Endodermal cell (in vitro differentiated cells): ENCODE results near the gene TMEM250. TPM values are rescaled to one million over a fixed set of nuclear protein-coding genes. Genes with fewer than 3 reads are reported as not detected.

Source experiments
- DNase-seq: peaks from one replicate; pipeline ENCODE4 v3.0.0-alpha.2; 2017
- H3K27ac ChIP-seq: 2 replicates; pipeline ENCODE4 v1.5.1; 2013; ENCODE audit warnings: mild to moderate bottlenecking, low read depth, low read length, moderate library complexity
- H3K27me3 ChIP-seq: 2 replicates; pipeline ENCODE4 v1.6.1; 2013; ENCODE audit warnings: mild to moderate bottlenecking, low read length, moderate library complexity; ENCODE audit not compliant: insufficient read depth, control insufficient read depth, poor library complexity, severe bottlenecking
- H3K36me3 ChIP-seq: 2 replicates; pipeline ENCODE4 v1.7.0; 2013; ENCODE audit warnings: mild to moderate bottlenecking, low read length, moderate library complexity; ENCODE audit not compliant: control insufficient read depth, insufficient read depth
- H3K4me1 ChIP-seq: one replicate; pipeline ENCODE4 v1.7.0; 2013; ENCODE audit warnings: low read length; ENCODE audit not compliant: control insufficient read depth, insufficient read depth
- H3K4me3 ChIP-seq: 2 replicates; pipeline ENCODE4 v1.5.1; 2013; ENCODE audit warnings: mild to moderate bottlenecking, low read length, moderate library complexity
- H3K9ac ChIP-seq: 2 replicates; pipeline ENCODE4 v1.6.1; 2013; ENCODE audit warnings: mild to moderate bottlenecking, low read length, moderate library complexity; ENCODE audit not compliant: poor library complexity, severe bottlenecking; ENCODE audit errors: extremely low read depth
- H3K9me3 ChIP-seq: 2 replicates; pipeline ENCODE4 v1.6.1; 2013; ENCODE audit warnings: mild to moderate bottlenecking, low read length, moderate library complexity; ENCODE audit not compliant: control insufficient read depth
- H3K27ac Mint-ChIP-seq: 2 replicates; pipeline ENCODE4 v1.8.0; 2020; ENCODE audit warnings: mixed read lengths
- H3K27me3 Mint-ChIP-seq: 2 replicates; pipeline ENCODE4 v1.8.0; 2021; ENCODE audit warnings: mild to moderate bottlenecking, mixed read lengths; ENCODE audit not compliant: insufficient read depth
- H3K36me3 Mint-ChIP-seq: 2 replicates; pipeline ENCODE4 v1.8.0; 2020; ENCODE audit warnings: low read depth, mixed read lengths
- H3K4me1 Mint-ChIP-seq: 2 replicates; pipeline ENCODE4 v1.8.0; 2020; ENCODE audit warnings: mixed read lengths
- H3K4me3 Mint-ChIP-seq: 2 replicates; pipeline ENCODE4 v1.8.0; 2020; ENCODE audit warnings: mild to moderate bottlenecking, moderate library complexity, mixed read lengths
- H3K9me3 Mint-ChIP-seq: 2 replicates; pipeline ENCODE4 v1.8.0; 2020; ENCODE audit warnings: mild to moderate bottlenecking, mixed read lengths
- CTCF ChIP-seq: fragments of 200-600 bp; sonication (generic); conservative IDR thresholded peaks from 2 replicates; pipeline ENCODE4 v1.5.0; 2021; ENCODE audit warnings: antibody characterized with exemption, mild to moderate bottlenecking
- WGBS, 2 experiments: methylation state at CpG; one replicate each; pipeline versions ENCODE4 v1.1.5 to v1.1.7; 2013; ENCODE audit warnings: missing lambda C conversion rate in 2 of 2, mixed read lengths in 1 of 2; ENCODE audit not compliant: insufficient coverage in 1 of 2, insufficient read length in 1 of 2; 5-methylcytosine and 5-hydroxymethylcytosine counted together
- total RNA-seq, 2 donors: library from RNA; stranded (reverse); fragmentation: NEBNext Ultra II Directional in 1 of 2; extraction: Animal tissue kit (Norgen Biotek cat#: 25700) in 1 of 2; gene quantifications; 2 replicates in 1 of 2; 3 replicates in 1 of 2; pipeline ENCODE4 v1.2.1, GENCODE V29; 2021

TMEM250 gene
- total RNA-seq, 2 donors from 2014 or later, result 56.4 to 58.4 TPM

- H3K9me3 ChIP-seq, result no peaks in the 10 kb centered on the region
- H3K27ac Mint-ChIP-seq, result no peak overlapping the region
- no peaks in the 10 kb centered on the region for H3K36me3 ChIP-seq
- H3K9me3 Mint-ChIP-seq, result no peaks in the 10 kb centered on the region
- H3K27me3 ChIP-seq, result no peaks in the 10 kb centered on the region
- no peak overlapping the region for H3K4me3 Mint-ChIP-seq
- no peak overlapping the region for H3K9ac ChIP-seq
- H3K27me3 Mint-ChIP-seq, result no peaks in the 10 kb centered on the region
- H3K27ac ChIP-seq, result no peak overlapping the region
- H3K4me1 ChIP-seq, result no peaks in the 10 kb centered on the region
- 83 to 90% methylated on average over 24 to 42 of the region's 42 CpGs for WGBS, 2 experiments
- no peak for TF ChIP-seq CTCF
- peaks cover 3% of the 10 kb centered on the region for H3K4me1 Mint-ChIP-seq
- no peaks in the 10 kb centered on the region for H3K36me3 Mint-ChIP-seq
- no peak overlapping the region for H3K4me3 ChIP-seq
- no peak for DNase-seq
Measured at GRCh38 chr9:136156209-136157120, 37.8 kb upstream of the TMEM250 start.

GRCh38 chr9:136155576-136155975 is 36.9 kb upstream of the TMEM250 start:
- no peak for TF ChIP-seq CTCF
- Histone ChIP-seq H3K9me3 (no peaks in the 10 kb centered on the region), H3K4me1 (no peaks in the 10 kb centered on the region), H3K27ac (no peak overlapping the region), H3K9ac (no peak overlapping the region), H3K36me3 (no peaks in the 10 kb centered on the region), H3K27me3 (no peaks in the 10 kb centered on the region), H3K4me3 (no peak overlapping the region)
- Mint-ChIP-seq H3K4me1 (peaks cover 6% of the 10 kb centered on the region), H3K27me3 (no peaks in the 10 kb centered on the region), H3K27ac (no peak overlapping the region), H3K36me3 (no peaks in the 10 kb centered on the region), H3K9me3 (no peaks in the 10 kb centered on the region), H3K4me3 (no peak overlapping the region)
- no peak for DNase-seq
- 93 to 99% methylated on average over 15 to 17 of the region's 17 CpGs for WGBS, 2 experiments

- Histone ChIP-seq H3K27ac (no peak overlapping the region), H3K4me1 (no peaks in the 10 kb centered on the region), H3K27me3 (no peaks in the 10 kb centered on the region), H3K9me3 (no peaks in the 10 kb centered on the region), H3K36me3 (no peaks in the 10 kb centered on the region), H3K9ac (no peak overlapping the region), H3K4me3 (no peak overlapping the region)
- Mint-ChIP-seq H3K4me1 (peaks cover 6% of the 10 kb centered on the region), H3K9me3 (no peaks in the 10 kb centered on the region), H3K27me3 (no peaks in the 10 kb centered on the region), H3K4me3 (no peak overlapping the region), H3K36me3 (no peaks in the 10 kb centered on the region), H3K27ac (no peak overlapping the region)
- no peak for TF ChIP-seq CTCF
- 96 to 98% methylated on average over 13 to 14 of the region's 14 CpGs for WGBS, 2 experiments
- no peak for DNase-seq
Measured at GRCh38 chr9:136154943-136155342, 36.3 kb upstream of the TMEM250 start.
